Neural cell (in vitro differentiated cells): ENCODE measurements around the gene KMT2E.

Experiments
- CTCF ChIP-seq: fragments of 450-650 bp; IDR thresholded peaks from 2 replicates; pipeline ENCODE4 v1.5.1; 2014; ENCODE audit warnings: antibody characterized with exemption, mild to moderate bottlenecking, moderate library complexity; ENCODE audit not compliant: poor library complexity, severe bottlenecking
- EZH2 ChIP-seq: fragments of 200-600, 300-800 bp; shearing (Covaris generic), sonication (generic); IDR thresholded peaks from 2 replicates; pipeline ENCODE4 v1.6.1; 2014; ENCODE audit warnings: antibody characterized with exemption, low read length, borderline replicate concordance, mild to moderate bottlenecking; ENCODE audit not compliant: insufficient read depth, poor library complexity, severe bottlenecking
- POLR2AphosphoS5 ChIP-seq: IDR thresholded peaks from 2 replicates; pipeline ENCODE4 v1.6.1; 2012

- TF ChIP-seq CTCF: no peak
- TF ChIP-seq POLR2AphosphoS5: no peak
- TF ChIP-seq EZH2: no peak
Measured at GRCh38 chr7:105157278-105157677, 143.3 kb downstream of the KMT2E start.
